DOHH2 (cell line): ENCODE results near the gene CIB1.

Source experiments
- H3F3A ChIP-seq: fragments of 200-600 bp; sonication (generic), shearing (Covaris generic); 2 replicates; pipeline ENCODE4 v1.6.0; 2016; ENCODE audit warnings: antibody characterized with exemption, mild to moderate bottlenecking; ENCODE audit not compliant: control insufficient read depth, insufficient read depth
- H3K27ac ChIP-seq: fragments of 200-600 bp; sonication (generic); 2 replicates; pipeline ENCODE4 v1.5.1; 2014; ENCODE audit warnings: low read depth, mild to moderate bottlenecking, low read length, moderate library complexity
- H3K27me3 ChIP-seq: fragments of 200-600 bp; sonication (generic); 2 replicates; pipeline ENCODE4 v1.6.1; 2014; ENCODE audit warnings: mild to moderate bottlenecking, low read length, mixed read lengths; ENCODE audit not compliant: control insufficient read depth
- H3K36me3 ChIP-seq: fragments of 200-600 bp; sonication (generic); 2 replicates; pipeline ENCODE4 v1.6.1; 2014; ENCODE audit warnings: mild to moderate bottlenecking, low read length, moderate library complexity, mixed read lengths; ENCODE audit not compliant: control insufficient read depth
- H3K4me1 ChIP-seq: fragments of 200-600 bp; sonication (generic); 2 replicates; pipeline ENCODE4 v1.6.1; 2014; ENCODE audit warnings: mild to moderate bottlenecking, low read length, mixed read lengths; ENCODE audit not compliant: control insufficient read depth
- H3K4me2 ChIP-seq: fragments of 200-600 bp; sonication (generic); 2 replicates; pipeline ENCODE4 v1.6.0; 2014; ENCODE audit warnings: mild to moderate bottlenecking, low read length, moderate library complexity
- H3K4me3 ChIP-seq: fragments of 200-600 bp; sonication (generic); 2 replicates; pipeline ENCODE4 v1.5.1; 2014; ENCODE audit warnings: mild to moderate bottlenecking, low read length, mixed read lengths
- H3K79me2 ChIP-seq: fragments of 200-600 bp; sonication (generic); 2 replicates; pipeline ENCODE4 v1.6.1; 2014; ENCODE audit warnings: mild to moderate bottlenecking, low read length, mixed read lengths; ENCODE audit not compliant: control insufficient read depth
- H3K9me2 ChIP-seq: fragments of 200-600 bp; sonication (generic); replicated peaks from 2 replicates; pipeline ENCODE4 v1.6.1; 2014; ENCODE audit warnings: mild to moderate bottlenecking, low read length, mixed read lengths; ENCODE audit not compliant: control insufficient read depth
- H3K9me3 ChIP-seq: fragments of 200-600 bp; sonication (generic); 2 replicates; pipeline ENCODE4 v1.6.1; 2014; ENCODE audit warnings: antibody characterized with exemption, low read length, mixed read lengths; ENCODE audit not compliant: control insufficient read depth, insufficient read depth
- H4K20me1 ChIP-seq: fragments of 200-600 bp; sonication (generic); 2 replicates; pipeline ENCODE4 v1.6.0; 2014; ENCODE audit warnings: low read depth, mild to moderate bottlenecking, antibody characterized with exemption, low read length, moderate library complexity; ENCODE audit not compliant: control insufficient read depth, insufficient read depth
- CTCF ChIP-seq: fragments of 200-600 bp; sonication (generic); IDR thresholded peaks from one replicate; pipeline ENCODE4 v1.5.1; 2014; ENCODE audit warnings: antibody characterized with exemption, mild to moderate bottlenecking, low read depth, low read length; ENCODE audit not compliant: poor library complexity, severe bottlenecking
- EZH2phosphoT487 ChIP-seq: fragments of 200-600 bp; sonication (generic); IDR thresholded peaks from 2 replicates; pipeline ENCODE4 v1.6.1; 2017; ENCODE audit warnings: borderline replicate concordance, mild to moderate bottlenecking, antibody characterized with exemption, low read length, moderate library complexity, mixed read lengths

Gene CIB1

DNA sequence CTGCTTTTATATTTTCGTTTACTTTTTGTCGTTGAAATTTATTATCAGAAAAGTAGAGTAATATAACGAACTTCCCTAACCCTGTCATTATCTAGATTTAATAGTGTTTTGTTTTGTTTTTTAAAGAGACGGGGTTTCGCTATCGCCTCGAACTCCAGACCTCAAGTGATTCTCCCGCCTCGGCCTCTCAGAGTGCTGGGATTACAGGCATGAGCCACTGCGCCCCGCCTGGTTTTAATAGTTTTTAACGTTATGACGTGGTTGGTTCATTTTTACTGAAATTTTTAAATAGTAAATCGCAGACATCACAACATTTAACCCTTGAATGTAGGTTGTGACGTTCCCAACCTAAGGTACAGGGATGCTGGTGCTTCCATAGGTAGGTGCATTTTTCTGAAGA, 32.7 kb upstream of the CIB1 start:
- peak overlapping the region; percentile 95 for H3K4me2 ChIP-seq
- no peaks in the 10 kb centered on the region for H3K9me2 ChIP-seq
- H3K4me3 ChIP-seq = peak overlapping the region; percentile 89
- H3F3A ChIP-seq = peaks cover 8% of the 10 kb centered on the region; the same call in 1 of the 2 replicates
- H3K36me3 ChIP-seq = peaks cover 43% of the 10 kb centered on the region
- H3K4me1 ChIP-seq = peaks cover 40% of the 10 kb centered on the region
- peaks cover 4% of the 10 kb centered on the region; the same call in 1 of the 2 replicates for H4K20me1 ChIP-seq
- peak overlapping the region; percentile 80 for H3K27ac ChIP-seq
- H3K9me3 ChIP-seq = no peaks in the 10 kb centered on the region
- H3K27me3 ChIP-seq = no peaks in the 10 kb centered on the region
- TF ChIP-seq EZH2phosphoT487 (no peak), CTCF (no peak)
- H3K79me2 ChIP-seq = peaks cover 67% of the 10 kb centered on the region

- H3F3A ChIP-seq = peaks cover 8% of the 10 kb centered on the region; the same call in 1 of the 2 replicates
- TF ChIP-seq EZH2phosphoT487 (no peak), CTCF (no peak)
- H3K27me3 ChIP-seq = no peaks in the 10 kb centered on the region
- no peaks in the 10 kb centered on the region for H3K9me2 ChIP-seq
- peak overlapping the region; percentile 95 for H3K4me2 ChIP-seq
- peaks cover 40% of the 10 kb centered on the region for H3K4me1 ChIP-seq
- H4K20me1 ChIP-seq = peaks cover 4% of the 10 kb centered on the region; the same call in 1 of the 2 replicates
- peak overlapping the region; percentile 89 for H3K4me3 ChIP-seq
- peaks cover 63% of the 10 kb centered on the region for H3K79me2 ChIP-seq
- no peaks in the 10 kb centered on the region for H3K9me3 ChIP-seq
- H3K27ac ChIP-seq = peak overlapping the region; percentile 80
- H3K36me3 ChIP-seq = peaks cover 39% of the 10 kb centered on the region
Measured at GRCh38 chr15:90266061-90266431, 32.3 kb upstream of the CIB1 start.

DNA sequence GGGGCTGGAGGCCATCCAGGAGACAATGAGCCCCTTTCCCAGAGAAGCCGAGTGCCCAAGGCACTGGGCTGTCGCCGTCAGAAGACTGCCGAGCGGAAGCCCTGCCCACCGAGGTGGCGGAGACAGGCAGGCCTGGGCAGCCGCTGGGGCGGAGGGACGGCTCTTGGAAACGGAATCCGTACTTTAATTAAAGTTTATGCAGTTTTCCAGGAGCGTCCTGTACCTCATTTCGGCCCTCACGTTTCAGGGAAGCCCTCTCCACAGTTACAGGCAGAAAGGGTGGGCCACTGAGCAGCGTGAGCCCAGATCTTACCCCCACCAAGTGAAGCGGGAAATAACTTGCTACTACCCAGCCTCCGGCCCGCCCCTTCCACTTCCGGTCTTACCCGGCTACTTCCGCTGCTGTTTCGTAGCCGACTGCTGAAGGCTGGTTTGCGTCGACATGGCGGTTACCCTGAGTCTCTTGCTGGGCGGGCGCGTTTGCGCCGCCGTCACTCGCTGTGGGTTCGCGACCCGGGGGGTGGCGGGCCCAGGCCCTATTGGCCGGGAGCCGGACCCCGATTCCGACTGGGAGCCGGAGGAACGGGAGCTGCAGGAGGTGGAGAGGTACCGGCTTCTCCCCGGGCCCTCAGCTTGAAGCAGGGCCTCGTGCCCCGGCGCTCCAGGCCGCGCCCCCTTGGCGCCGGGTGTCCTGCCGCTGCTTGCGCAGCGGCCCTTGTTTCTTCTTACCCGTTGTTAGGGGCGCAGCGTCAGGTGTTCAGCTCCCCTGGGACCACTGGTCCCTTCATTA, 31.7 kb upstream of the CIB1 start, which contains the start of gene NGRN:
NGRN (plus strand) TSS at position 402 of the 790 bp plus-strand sequence; CDS start at position 443, 41 bp downstream.
- H3K79me2 ChIP-seq = peaks cover 57% of the 10 kb centered on the region
- 0 out of 2 replicates have a peak, but pooled peaks cover 4% of the 10 kb centered on the region for H4K20me1 ChIP-seq
- no peaks in the 10 kb centered on the region for H3K9me3 ChIP-seq
- peaks cover 40% of the 10 kb centered on the region for H3K4me1 ChIP-seq
- H3K36me3 ChIP-seq = peaks cover 33% of the 10 kb centered on the region
- H3K27me3 ChIP-seq = no peaks in the 10 kb centered on the region
- peak within 1 kb of the TSS; percentile 80 for H3K27ac ChIP-seq
- TF ChIP-seq CTCF (no peak), EZH2phosphoT487 (no peak)
- no peaks in the 10 kb centered on the region for H3K9me2 ChIP-seq
- H3K4me3 ChIP-seq = peak within 1 kb of the TSS; percentile 89
- H3F3A ChIP-seq = peaks cover 8% of the 10 kb centered on the region; the same call in 1 of the 2 replicates
- peak within 1 kb of the TSS; percentile 95 for H3K4me2 ChIP-seq
